GM12878 (cell line): Measurements from ENCODE around the gene ZNF624.

ENCODE experiments used
- CEBPB ChIP-seq, 2 experiments: fragments of 150-350 bp in 1 of 2; IDR thresholded peaks; 2 replicates each; pipeline ENCODE4 v1.6.1; 2012 to 2014; ENCODE audit warnings: low read depth in 2 of 2, low read length in 2 of 2, borderline replicate concordance in 1 of 2, inconsistent platforms in 1 of 2
- GABPA ChIP-seq: IDR thresholded peaks from 2 replicates; pipeline ENCODE4 v1.6.1; 2014; ENCODE audit warnings: antibody characterized with exemption, low read depth, mild to moderate bottlenecking, inconsistent platforms
- RAD21 ChIP-seq: IDR thresholded peaks from 2 replicates; pipeline ENCODE4 v1.6.1; 2011; ENCODE audit warnings: mild to moderate bottlenecking, low read depth, low read length, moderate library complexity; ENCODE audit not compliant: insufficient read depth
- RUNX3 ChIP-seq: IDR thresholded peaks from 2 replicates; pipeline ENCODE4 v1.6.1; 2012; ENCODE audit warnings: low read length, inconsistent platforms
- SIN3A ChIP-seq: IDR thresholded peaks from 2 replicates; pipeline ENCODE4 v1.6.1; 2012; ENCODE audit warnings: low read depth, low read length, improper control_type of control experiment
- TAF1 ChIP-seq: IDR thresholded peaks from 2 replicates; pipeline ENCODE4 v1.6.1; 2011; ENCODE audit warnings: mild to moderate bottlenecking, low read depth, low read length, borderline replicate concordance

DNA sequence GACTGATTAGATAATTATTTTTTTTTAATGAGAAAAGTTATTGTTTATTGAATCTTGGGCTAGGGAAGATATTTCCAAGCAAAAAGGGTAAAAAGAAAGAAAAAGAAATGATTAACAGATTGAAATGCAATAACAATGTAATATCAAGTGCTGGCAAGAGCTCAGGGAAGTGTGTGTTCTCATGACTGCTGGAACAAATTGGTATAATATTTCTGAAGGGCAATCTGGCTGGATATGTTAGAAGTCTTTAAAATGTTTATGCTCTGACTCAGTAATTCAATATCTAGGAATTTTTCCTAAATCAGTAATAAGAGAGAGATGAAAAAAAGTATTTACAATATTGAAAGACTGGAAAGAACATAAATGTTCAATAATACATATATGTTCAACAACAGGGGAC is 7.6 kb upstream of the ZNF624 start:
- no peak for TF ChIP-seq CEBPB (IDR thresholded peaks at IDR 0.05; ENCODE audit: borderline replicate concordance in 1 of 2, low read depth in 2 of 2, low read length in 2 of 2)
- TF ChIP-seq RUNX3: no peak
- no peak for TF ChIP-seq SIN3A
- TF ChIP-seq GABPA: no peak
- no peak for TF ChIP-seq TAF1
- TF ChIP-seq RAD21: no peak
